ENCODE data around the gene ATE1. TPM values are rescaled to one million over a fixed set of nuclear protein-coding genes. Genes with fewer than 3 reads are reported as not detected.

The ATE1 gene
- total and polyA plus RNA-seq, 4 experiments from 2014 or later, result 24.5 to 36.6 (median 25.6) TPM

- H3K27ac ChIP-seq (ENCODE audit: low read depth, low read length), result no peak overlapping the region
- H3K4me1 Mint-ChIP-seq, result no peaks in the 10 kb centered on the region
- intact Hi-C loops (cut with micrococcal nuclease), result no loop called here
- H3K4me3 Mint-ChIP-seq, result no peak overlapping the region
- H3K36me3 Mint-ChIP-seq, result no peaks in the 10 kb centered on the region
- no peaks in the 10 kb centered on the region for H3K4me1 ChIP-seq (ENCODE audit: insufficient read depth, low read length)
- DNase-seq, result no peak
- H3K9me3 Mint-ChIP-seq, result peaks cover 0 to 6% (median 0%) of the 10 kb centered on the region in 8 donors
- peaks cover 0 to 6% of the 10 kb centered on the region in 2 donors for H3K27me3 Mint-ChIP-seq
- H3K27me3 ChIP-seq (ENCODE audit: insufficient read depth, low read length), result no peaks in the 10 kb centered on the region
- ChIA-PET POLR2A (ENCODE audit: partially characterized antibody) (no interaction called here), CTCF (ENCODE audit: partially characterized antibody) (interaction anchor here (1.6 kb wide), 1 partner anchor 70 kb away, joined by 3 read pairs; no protein-coding TSS in a partner anchor)
- H3K9me3 ChIP-seq (ENCODE audit: control insufficient read depth in 1 of 2, low read length in 2 of 2), result no peaks in the 10 kb centered on the region
- no peak overlapping the region for H3K27ac Mint-ChIP-seq
- H3K4me3 ChIP-seq (ENCODE audit: low read length in 2 of 2), result no peak overlapping the region
- no peaks in the 10 kb centered on the region for H3K36me3 ChIP-seq (ENCODE audit: insufficient read depth, low read length)
These were observed 233.4 kb downstream of the ATE1 start for GRCh38 chr10:121694327-121694965.

- Histone ChIP-seq H3K4me1 (ENCODE audit: insufficient read depth, low read length) (no peaks in the 10 kb centered on the region), H3K4me3 (ENCODE audit: low read length in 2 of 2) (no peak overlapping the region), H3K27me3 (ENCODE audit: insufficient read depth, low read length) (no peaks in the 10 kb centered on the region), H3K9me3 (ENCODE audit: control insufficient read depth in 1 of 2, low read length in 2 of 2) (no peaks in the 10 kb centered on the region), H3K36me3 (ENCODE audit: insufficient read depth, low read length) (no peaks in the 10 kb centered on the region), H3K27ac (ENCODE audit: low read depth, low read length) (no peak overlapping the region)
- Mint-ChIP-seq H3K9me3 (peaks cover 0 to under 1% (median 0%) of the 10 kb centered on the region in 8 donors), H3K4me1 (no peaks in the 10 kb centered on the region), H3K4me3 (no peak overlapping the region), H3K27me3 (peaks cover 3 to 6% of the 10 kb centered on the region in 2 donors), H3K27ac (no peak overlapping the region), H3K36me3 (no peaks in the 10 kb centered on the region)
- POLR2A ChIA-PET (ENCODE audit: partially characterized antibody), result no interaction called here
- DNase-seq, result no peak
- CTCF ChIA-PET (ENCODE audit: partially characterized antibody), result no interaction called here
- intact Hi-C loops (cut with micrococcal nuclease), result no loop called here
These were observed 235.2 kb downstream of the ATE1 start for GRCh38 chr10:121692626-121693025.

- intact Hi-C loops (cut with micrococcal nuclease), result no loop called here
- POLR2A ChIA-PET (ENCODE audit: partially characterized antibody), result no interaction called here
These were observed 236.9 kb downstream of the ATE1 start for GRCh38 chr10:121690970-121691369.

More at GRCh38 chr10:121690970-121691369, 236.9 kb downstream of the ATE1 start:
- Mint-ChIP-seq H3K4me3 (no peak overlapping the region), H3K27ac (no peak overlapping the region), H3K36me3 (no peaks in the 10 kb centered on the region), H3K9me3 (no peaks in the 10 kb centered on the region), H3K4me1 (no peaks in the 10 kb centered on the region), H3K27me3 (peaks cover 3 to 6% of the 10 kb centered on the region in 2 donors)
- Histone ChIP-seq H3K4me3 (ENCODE audit: low read length in 2 of 2) (no peak overlapping the region), H3K27ac (ENCODE audit: low read depth, low read length) (no peak overlapping the region), H3K4me1 (ENCODE audit: insufficient read depth, low read length) (no peaks in the 10 kb centered on the region), H3K27me3 (ENCODE audit: insufficient read depth, low read length) (no peaks in the 10 kb centered on the region), H3K9me3 (ENCODE audit: control insufficient read depth in 1 of 2, low read length in 2 of 2) (no peaks in the 10 kb centered on the region), H3K36me3 (ENCODE audit: insufficient read depth, low read length) (no peaks in the 10 kb centered on the region)
- CTCF ChIA-PET (ENCODE audit: partially characterized antibody), result no interaction called here
- DNase-seq, result no peak

Other genes starting within 250 kb of the ATE1 start
- gene NSMCE4A, start 47.2 kb upstream of the ATE1 start, total RNA-seq, result 10 to 100 TPM; 71.2 to 74.8 TPM
- gene NSMCE4A, start 47.2 kb upstream of the ATE1 start, polyA plus RNA-seq, result 10 to 100 TPM; 57.0 to 69.9 TPM
- not detected for gene TACC2, start 61.1 kb upstream of the ATE1 start, total RNA-seq
- not detected for gene TACC2, start 61.1 kb upstream of the ATE1 start, polyA plus RNA-seq

Measured in CD4-positive, alpha-beta memory T cell (primary cell).